Left kidney (tissue), 8 donors: ENCODE results near the gene SEC31B. TPM values are rescaled to one million over a fixed set of nuclear protein-coding genes. Genes with fewer than 3 reads are reported as not detected.
A peak's percentile ranks its signal among the peaks of the same experiment; 100 is the strongest.

Experiments
- DNase-seq: peaks from one replicate; pipeline ENCODE4 v3.0.0-alpha.2; 2013
- long read RNA-seq, 8 donors: transcript quantifications; one replicate each; lab custom pipeline, GENCODE V29; 2026
- polyA plus RNA-seq: library from polyadenylated mRNA; unstranded; fragments of 120-200 nt; gene quantifications from one replicate; pipeline ENCODE4 v1.2.1, GENCODE V29; 2013; ENCODE audit not compliant: insufficient read length

Gene SEC31B, protein sequence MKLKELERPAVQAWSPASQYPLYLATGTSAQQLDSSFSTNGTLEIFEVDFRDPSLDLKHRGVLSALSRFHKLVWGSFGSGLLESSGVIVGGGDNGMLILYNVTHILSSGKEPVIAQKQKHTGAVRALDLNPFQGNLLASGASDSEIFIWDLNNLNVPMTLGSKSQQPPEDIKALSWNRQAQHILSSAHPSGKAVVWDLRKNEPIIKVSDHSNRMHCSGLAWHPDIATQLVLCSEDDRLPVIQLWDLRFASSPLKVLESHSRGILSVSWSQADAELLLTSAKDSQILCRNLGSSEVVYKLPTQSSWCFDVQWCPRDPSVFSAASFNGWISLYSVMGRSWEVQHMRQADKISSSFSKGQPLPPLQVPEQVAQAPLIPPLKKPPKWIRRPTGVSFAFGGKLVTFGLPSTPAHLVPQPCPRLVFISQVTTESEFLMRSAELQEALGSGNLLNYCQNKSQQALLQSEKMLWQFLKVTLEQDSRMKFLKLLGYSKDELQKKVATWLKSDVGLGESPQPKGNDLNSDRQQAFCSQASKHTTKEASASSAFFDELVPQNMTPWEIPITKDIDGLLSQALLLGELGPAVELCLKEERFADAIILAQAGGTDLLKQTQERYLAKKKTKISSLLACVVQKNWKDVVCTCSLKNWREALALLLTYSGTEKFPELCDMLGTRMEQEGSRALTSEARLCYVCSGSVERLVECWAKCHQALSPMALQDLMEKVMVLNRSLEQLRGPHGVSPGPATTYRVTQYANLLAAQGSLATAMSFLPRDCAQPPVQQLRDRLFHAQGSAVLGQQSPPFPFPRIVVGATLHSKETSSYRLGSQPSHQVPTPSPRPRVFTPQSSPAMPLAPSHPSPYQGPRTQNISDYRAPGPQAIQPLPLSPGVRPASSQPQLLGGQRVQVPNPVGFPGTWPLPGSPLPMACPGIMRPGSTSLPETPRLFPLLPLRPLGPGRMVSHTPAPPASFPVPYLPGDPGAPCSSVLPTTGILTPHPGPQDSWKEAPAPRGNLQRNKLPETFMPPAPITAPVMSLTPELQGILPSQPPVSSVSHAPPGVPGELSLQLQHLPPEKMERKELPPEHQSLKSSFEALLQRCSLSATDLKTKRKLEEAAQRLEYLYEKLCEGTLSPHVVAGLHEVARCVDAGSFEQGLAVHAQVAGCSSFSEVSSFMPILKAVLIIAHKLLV
- polyA plus RNA-seq: 29.6 TPM
- long read RNA-seq, donor 1, partial matches to known transcripts: 0 of 1 reads
- long read RNA-seq, donor 1, other reads (novel, unspliced or antisense): 0 of 1 reads
- long read RNA-seq, donor 2, partial matches to known transcripts: 0 of 1 reads
- long read RNA-seq, donor 2, other reads (novel, unspliced or antisense): 0 of 1 reads
- long read RNA-seq, donor 3, partial matches to known transcripts: 0 of 1 reads
- long read RNA-seq, donor 3, other reads (novel, unspliced or antisense): 0 of 1 reads
- long read RNA-seq, donor 4: 0 reads
- long read RNA-seq, donor 5, partial matches to known transcripts: 0 of 1 reads
- long read RNA-seq, donor 5, other reads (novel, unspliced or antisense): 0 of 1 reads
- long read RNA-seq, donor 6, partial matches to known transcripts: 0 of 2 reads
- long read RNA-seq, donor 6, other reads (novel, unspliced or antisense): 0 of 2 reads
- long read RNA-seq, donor 7, partial matches to known transcripts: 8 of 11 reads
- long read RNA-seq, donor 7, other reads (novel, unspliced or antisense): 0 of 11 reads
- long read RNA-seq, donor 8: 0 reads

DNA sequence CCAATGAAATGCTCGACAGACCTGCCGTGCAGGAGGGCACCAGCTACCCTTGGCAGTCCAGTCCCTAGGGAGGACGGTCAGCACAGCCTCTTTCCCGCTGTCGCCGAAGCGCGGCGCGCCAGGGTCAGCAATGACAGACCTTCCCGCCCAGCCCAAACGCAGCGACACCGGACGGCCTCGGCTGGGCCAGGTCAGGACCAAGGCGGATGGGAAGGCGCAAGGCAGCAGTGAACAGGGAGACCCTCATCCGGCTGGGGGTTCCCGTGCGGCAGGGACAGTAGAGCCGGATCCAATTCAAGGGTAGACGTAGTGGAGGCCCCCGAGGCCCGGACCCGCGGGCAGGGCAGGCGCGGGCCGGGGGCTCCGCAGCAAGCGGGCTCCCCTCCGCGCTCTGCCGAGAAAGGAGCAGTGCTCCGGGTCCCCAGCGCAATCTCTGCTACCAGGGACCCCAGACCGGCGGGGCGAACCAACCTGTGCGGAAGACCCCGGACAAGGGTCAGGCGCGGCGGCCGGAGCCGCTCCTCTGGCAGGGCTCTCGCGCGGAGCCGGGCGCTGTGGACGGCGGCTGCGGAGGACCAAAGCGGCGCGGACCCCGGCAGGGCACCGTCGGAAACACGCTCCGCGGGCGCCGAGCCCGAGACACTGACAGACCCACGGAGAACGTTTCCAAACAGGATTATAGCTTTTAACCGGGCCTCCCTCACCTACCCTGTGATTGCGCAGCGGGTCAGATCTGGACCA is at the start of gene SEC31B:
Gene SEC31B (minus strand): TSS at position 551 of the 741 bp plus-strand sequence. CDS start 2,909 bp downstream, outside the sequence.
- no peak for DNase-seq

DNA sequence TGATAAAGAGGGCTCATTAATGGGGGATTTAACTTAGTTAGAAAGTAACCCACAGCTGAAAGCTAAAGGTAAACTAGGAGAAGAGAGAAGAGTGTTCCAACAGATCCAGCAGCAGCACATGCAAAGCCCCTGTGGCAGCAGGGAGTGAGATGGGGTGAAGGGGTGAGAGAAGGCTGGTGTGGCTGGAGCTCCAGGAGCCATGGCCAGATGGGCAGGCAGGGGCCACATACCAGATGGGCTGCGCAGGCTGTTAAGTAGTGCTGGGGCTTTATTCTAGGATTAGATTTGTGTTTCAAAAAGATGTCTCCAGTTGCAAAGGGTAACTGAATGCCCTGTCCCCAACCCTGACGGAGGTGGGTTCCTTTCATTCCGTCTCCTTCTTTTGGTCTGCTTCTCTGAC is 49.3 kb upstream of the SEC31B start:
- no peak for DNase-seq

DNA sequence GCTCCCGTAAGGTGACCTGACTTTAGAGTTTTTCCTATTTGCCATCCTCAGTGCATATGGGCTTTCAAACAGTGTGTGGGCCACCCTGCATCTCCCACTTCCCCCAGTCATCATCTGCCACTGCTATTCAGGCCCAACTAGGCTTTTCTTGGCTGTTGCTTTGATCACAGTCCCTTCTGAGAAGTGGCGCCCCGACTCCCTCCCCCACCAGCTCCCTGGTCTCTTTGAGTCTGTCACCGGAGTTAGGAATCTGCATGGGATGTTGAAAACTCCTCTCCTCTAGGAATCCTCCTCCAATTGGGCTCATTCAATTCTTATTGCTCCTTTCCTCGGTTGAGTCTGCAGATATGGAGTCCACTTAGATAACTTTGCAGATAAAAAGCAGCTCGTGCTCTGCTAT is 48.2 kb upstream of the SEC31B start:
- no peak for DNase-seq

DNA sequence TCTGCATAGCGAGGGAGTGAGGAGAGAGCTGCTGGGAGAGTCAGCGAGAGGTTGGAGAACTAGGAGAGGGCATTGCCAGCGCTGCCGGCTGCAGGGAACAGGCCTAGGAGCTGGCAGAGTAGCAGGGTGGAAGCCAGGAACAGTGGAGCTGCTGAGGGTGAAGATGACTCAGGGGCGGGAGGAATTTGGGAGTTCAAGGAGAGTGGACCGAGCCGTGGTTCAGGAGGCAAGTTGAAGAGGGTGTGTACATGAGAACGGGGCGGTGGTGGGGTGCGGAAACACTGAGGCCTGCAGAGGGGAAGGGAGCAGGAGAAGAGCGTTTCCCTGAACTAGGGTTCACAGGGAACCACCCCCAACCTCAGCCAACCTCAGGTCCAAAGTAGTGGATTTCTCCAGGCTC is 47.6 kb upstream of the SEC31B start:
- no peak for DNase-seq

DNA sequence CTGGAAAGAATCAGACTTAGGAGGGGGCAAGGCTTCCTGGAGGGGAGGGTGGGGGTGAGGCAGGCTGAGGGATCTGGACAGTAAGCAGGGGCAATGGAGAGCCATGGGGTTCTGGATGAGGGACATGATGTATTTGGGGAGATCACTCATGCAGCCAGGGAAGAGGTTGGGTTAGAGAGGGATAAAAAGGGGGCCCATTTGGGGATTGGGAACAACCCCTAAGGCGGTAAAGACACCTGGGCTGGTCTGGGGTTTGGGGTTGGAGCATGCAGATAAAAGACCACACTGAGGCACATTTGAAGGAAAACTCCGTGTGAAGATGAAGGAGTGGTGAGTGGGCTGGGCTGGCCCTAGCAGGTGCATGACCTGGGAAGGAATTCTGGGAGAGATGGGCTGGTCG is 46.9 kb upstream of the SEC31B start:
- DNase-seq: no peak

DNA sequence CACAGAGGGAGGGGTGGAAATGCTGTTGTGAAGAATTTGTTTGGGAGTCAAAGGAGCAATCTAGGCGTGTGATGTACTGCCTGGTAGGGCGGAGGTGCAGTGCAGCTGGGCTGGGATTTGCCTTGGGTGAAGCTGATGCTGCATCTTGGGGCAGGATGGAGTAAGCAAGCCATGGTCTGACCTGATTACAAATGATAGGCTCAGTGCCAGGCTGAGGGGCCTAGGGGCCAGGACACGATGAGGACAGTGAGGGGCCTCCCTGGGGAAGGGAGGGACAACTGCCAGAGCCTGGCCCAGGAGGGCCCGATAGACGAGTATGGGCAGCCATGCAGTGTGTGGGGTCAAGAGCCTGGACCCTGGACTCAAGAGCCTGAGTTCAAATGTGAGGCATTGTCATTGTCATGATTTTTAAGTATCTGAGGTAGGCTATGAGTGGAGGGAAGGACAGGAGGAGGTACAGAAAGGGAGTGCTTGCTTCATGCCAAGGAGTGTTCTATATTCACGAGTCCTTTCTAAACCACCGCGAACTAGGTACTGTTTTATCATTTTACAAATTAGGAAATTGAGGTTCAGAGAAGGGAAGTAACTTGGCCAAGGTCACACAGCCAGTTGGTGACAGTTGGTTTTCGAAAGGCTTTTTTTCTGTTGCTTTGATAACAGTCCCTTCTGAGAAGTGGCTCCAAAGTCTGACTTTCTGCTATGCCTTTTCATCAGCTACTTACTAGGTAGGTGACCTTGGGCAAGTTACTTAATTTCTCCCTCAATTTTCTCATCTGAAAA is 45.7 kb upstream of the SEC31B start:
- no peak for DNase-seq

DNA sequence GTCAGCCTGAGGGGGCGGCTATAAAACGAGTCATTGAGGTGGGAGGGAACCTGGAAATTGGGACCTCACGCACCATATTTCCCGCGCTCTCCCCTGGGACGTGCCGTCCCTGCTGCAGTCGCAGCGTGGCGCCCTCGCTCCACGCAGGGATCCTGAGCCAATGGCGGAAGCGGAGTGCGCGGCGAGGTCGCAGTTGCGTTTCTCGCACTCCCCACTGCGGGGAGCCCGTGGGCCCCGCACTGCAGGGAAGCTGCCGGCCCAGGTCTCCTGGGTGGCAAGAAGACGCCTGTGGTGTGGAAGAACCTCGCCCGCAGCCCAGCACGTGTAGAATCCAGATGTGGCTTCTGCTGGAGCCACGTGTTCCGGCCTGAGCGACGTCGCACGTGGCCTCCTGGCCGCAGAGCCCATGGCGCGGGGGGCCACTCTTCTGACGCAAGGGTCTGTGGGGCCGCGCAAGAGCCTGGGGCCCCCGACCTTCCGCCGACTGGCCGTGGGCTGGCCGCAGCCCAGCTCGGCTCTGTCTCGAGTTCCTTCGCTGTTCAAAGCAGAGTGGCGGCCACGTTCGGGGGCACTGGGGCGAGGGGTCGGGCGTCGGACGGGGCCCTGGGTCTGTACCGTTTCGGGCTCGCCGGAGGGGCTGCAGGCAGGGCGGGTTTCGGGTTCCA is 42.5 kb upstream of the SEC31B start:
- DNase-seq: peak; percentile 82

DNA sequence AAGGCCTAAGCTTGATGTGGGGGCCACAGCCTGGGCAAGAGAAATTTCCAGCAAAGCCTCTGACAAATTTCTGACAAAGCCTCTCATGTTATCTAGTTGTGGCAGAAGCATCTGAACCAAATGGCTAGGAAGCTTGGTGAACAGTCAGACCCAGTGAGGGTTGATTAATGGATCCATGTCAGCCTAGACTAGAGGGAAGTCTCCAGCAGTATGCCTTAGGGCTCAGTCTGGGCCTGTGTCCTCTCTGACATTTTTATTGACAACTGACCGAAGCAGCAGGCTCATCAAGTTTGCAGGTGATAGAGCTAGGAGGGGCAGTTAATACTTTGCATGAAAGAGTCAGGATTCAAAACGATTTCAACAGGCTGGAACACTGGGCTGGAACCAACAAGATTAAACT is 41.3 kb upstream of the SEC31B start:
- DNase-seq: no peak

DNA sequence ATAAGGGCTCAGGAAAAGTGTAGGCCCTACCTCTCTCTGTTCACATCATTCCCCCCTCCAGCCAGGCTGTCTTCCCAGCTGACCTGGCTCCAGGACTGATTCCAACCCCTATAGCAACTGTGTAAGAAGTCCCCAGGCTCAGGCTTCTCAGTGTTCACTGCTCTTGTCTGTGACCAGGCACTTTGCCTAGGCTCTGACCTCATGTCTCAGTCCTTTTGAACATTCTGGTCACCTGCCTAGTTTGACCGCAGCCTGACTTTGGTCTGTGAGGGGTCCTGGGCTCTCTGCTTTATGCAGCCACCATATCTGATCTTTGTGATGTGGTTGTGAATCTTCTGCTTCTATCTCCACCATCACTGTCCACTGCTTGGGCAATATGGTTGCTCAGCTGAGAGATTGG is 40.6 kb upstream of the SEC31B start:
- no peak for DNase-seq

DNA sequence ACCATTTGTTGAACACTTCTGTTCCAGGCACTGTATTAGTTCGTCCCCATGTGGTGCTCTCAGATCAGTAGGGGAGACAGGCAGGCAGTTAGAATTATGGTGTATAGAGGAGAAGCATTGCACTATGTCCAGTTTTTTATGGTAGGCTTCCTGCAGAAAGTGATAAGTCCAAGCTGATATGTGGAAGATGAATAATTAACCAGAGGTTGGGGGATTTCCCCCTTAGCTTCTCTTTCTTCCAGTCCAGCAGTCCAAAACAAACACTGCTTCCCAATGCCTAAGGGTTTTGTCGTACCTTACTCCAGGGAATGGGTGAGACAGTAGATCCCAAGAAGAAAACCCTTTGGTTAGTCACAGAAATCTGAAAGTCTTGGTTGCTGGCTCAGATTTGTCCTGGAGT is 35.2 kb upstream of the SEC31B start:
- no peak for DNase-seq

DNA sequence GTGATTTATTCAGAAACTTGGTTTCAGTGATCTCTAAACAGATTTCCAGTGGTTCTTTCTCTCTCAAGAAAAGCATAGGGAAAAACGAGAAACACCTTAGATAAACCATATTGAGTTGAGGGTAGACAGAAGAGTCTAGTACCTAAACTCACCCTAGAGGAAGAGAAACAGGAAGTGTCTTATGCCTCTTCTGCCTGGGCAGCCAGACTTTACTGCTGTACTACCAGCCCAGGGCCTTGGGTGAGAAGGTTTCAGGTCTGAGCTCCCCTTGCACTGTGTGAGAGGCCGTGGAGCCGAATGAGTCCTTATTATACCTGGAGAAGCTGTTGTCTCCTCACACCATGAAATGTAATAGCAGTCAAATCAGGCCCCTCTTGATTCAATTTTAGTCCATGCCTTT is 34.3 kb upstream of the SEC31B start:
- no peak for DNase-seq

DNA sequence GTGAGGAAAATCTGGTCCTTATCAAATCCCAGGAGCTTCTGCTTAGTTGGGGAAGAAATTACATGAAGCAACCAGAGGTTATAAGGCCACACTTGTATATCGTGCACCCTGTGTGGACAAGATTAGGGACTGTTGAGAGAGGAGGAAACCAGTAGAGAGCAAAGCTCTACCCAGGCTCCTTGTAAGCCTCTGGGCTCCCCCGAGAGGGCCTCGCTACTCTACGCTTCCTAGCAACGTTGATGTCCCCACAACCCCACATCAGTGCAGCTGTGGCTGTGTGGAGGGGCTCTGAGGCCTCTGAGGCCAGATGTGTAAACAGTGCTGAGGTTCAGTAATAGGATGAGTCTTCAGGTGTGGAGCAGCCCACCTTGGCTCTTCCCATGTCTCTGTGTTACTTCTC is 32.1 kb upstream of the SEC31B start:
- DNase-seq: no peak

DNA sequence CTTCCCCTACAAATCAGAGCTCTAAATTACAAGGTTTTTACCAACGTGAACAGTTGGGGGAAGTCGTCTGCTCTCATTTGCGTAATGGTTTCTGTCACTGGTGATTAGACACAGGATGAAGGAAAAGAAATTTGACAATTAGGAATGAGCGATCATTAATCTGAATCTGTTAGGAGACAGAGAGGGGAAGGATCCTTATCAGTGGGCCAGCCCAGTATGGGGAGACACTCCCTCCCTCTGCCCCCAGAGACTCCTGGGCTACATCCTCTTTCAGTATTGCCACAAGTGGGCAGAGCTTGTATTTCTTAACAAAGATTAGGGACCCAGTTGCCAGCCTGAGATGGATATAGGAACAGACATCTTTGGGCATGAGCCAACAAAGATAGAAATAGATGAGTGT is 31.5 kb upstream of the SEC31B start:
- DNase-seq: no peak

DNA sequence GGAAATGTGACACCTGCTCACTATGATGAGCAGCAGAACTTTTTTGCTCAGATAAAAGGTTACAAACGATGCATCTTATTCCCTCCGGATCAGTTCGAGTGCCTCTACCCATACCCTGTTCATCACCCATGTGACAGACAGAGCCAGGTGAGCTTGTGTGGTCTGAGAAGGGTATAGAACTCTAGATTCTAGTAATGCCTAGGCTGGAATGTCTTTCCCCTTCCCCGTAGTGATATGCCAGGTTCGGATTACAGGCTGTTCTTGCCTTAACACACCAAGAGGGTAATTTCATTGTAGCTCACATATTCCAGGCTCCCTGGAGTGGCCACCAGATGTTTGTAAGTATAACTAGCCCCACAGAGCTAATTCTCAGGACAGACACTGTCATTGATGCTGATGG is 25.3 kb upstream of the SEC31B start:
- DNase-seq: no peak

DNA sequence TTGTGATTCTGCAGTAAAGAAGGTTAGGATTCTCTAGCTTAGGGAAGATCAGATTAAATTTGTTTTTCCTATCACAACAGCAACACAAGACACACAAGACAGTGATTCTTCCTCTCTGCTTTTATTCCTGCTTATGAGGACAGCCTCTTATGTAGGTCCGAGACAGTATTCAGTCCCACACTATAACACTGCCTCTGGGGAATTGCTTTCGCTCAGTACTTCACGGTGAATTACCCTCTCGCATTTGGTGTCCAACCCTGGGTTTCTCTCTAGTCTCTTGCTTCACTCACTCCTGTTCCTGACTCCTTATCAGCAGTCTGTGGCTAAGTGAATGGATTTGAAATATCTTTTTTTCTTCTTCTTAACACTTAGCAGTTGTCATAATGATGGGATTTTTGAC is 17.8 kb upstream of the SEC31B start:
- no peak for DNase-seq

DNA sequence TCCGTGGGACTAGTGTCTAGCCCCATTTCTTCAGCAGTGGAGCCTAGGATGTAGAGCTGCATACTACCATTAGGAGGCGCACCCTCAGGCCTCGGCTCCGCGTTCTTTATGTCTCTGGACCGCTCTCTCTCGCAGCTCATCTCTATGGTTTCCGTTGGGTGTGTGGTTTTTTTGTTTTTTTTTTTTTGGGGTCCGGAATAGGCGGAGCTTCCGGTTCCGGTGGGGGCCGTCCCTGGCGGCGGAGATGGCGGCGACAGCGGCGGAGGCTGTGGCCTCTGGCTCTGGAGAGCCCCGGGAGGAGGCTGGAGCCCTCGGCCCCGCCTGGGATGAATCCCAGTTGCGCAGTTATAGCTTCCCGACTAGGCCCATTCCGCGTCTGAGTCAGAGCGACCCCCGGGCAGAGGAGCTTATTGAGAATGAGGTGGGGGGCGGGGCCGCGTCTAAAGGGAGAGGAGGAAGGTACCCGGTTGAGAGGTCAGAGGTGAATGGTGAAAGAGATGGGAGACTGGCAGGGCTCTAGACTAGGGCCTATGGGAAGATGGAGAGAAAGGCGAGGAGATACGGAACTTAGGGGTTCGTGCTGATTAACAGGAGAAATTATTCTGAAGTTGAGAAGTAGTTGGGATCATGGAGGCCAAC is 16.2 kb upstream of the SEC31B start, which contains the start of gene HIF1AN:
Gene HIF1AN (plus strand): TSS at position 229 of the 639 bp plus-strand sequence. CDS start 16 bp downstream, at position 245.
- peak; percentile 94 for DNase-seq

DNA sequence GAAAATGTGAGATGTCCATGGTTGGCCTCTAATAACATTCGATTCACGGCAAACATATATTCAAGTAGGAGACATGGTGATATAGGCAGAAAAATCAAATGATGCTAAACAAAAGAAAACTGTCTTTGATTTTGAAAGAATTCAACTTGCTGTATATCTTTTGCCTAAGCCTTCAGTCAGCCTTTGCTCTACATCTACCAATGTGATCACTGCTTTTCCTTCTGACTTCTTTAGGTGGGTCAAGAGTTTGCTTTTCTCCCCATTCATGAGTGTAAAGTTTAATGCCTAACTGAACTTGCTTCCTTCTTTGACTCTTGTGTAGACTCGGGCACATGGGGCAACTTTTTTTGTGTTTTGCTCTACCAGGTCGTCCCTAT is 15.7 kb upstream of the SEC31B start:
- DNase-seq: no peak

DNA sequence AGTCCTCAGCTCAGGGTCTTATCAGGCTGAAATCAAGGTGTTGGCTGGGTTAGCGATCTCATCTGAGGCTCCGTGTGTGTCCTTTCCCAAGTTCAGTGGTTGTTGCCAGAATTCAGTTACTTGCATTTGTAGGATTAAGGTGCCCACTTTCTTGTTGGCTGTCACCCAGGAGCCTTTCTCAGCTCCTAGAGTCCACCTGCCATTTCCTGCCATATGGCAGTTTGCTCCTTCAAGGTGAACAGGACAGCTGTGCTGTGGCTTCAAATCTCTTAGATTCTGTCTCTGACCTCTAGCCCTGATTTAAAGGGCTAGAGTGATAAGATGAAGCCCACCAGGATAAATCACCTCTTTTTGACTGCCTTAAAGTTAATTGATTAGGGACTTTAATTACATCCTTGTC is 15.1 kb upstream of the SEC31B start:
- no peak for DNase-seq

DNA sequence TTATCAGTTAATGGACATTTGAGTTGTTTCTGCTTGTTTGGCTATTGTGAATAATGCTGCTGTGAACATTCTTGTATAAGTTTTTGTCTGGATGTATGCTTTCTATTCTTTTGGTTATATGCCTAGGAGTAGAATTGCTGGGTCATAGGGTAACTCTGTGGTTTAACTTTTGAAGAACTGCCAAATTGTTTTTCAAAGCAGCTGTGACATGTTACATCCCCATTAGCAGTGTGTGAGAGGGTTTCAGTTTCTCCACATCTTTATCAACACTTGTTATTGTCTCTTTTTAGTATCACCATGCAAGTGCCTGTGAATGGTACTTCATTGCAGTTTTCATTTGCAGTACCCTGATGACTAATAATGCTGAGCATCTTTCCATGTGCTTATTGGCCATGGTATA is 12.1 kb upstream of the SEC31B start:
- no peak for DNase-seq
